B cell (primary cell): ENCODE measurements around the gene KRT37. TPM values are rescaled to one million over a fixed set of nuclear protein-coding genes. Genes with fewer than 3 reads are reported as not detected.
"Not testable (repeated sequence)": the region's sequence is repeated elsewhere in the genome, so short reads cannot be mapped to it uniquely, and the experiment has no call there.

Source experiments
- ATAC-seq: fragments of 200-7000 bp; cut with Tn5 transposase; one replicate; pipeline ENCODE4 v1.10.0; 2021; ENCODE audit warnings: low read depth, mild to moderate bottlenecking, moderate number of reproducible peaks, moderate library complexity
- CTCF ChIA-PET: fragments of 350-600 bp; sonication (Branson Sonifier 250); formaldehyde crosslinking; loops from one replicate; lab custom pipeline; 2021; ENCODE audit warnings: antibody characterized with exemption, inconsistent platforms; lab: Charles Lee
- POLR2A ChIA-PET: fragments of 350-600 bp; sonication (Branson Sonifier 250); formaldehyde crosslinking; loops from one replicate; lab custom pipeline; 2021; ENCODE audit warnings: antibody characterized with exemption; lab: Charles Lee
- DNase-seq: peaks from one replicate; pipeline ENCODE4 v3.0.0; 2013
- H2AFZ ChIP-seq: 2 replicates; pipeline ENCODE4 v1.6.1; 2012; ENCODE audit warnings: mild to moderate bottlenecking, low read depth, low read length; ENCODE audit not compliant: insufficient read depth, poor library complexity, severe bottlenecking
- H3K27ac ChIP-seq, 2 donors: 1 replicate in 1 of 2; 2 replicates in 1 of 2; pipeline ENCODE4 v1.5.1; 2012 to 2013; ENCODE audit warnings: low read length in 2 of 2, mild to moderate bottlenecking in 2 of 2, moderate library complexity in 1 of 2
- H3K27me3 ChIP-seq, 4 experiments: fragments of 200-600 bp in 1 of 4; sonication (generic) in 1 of 4; replicated peaks in 1 of 4; 1 replicate in 2 of 4; 2 replicates in 2 of 4; pipeline versions ENCODE4 v1.6.1 to v1.7.0; 2013 to 2016; ENCODE audit warnings: low read length in 3 of 4, mild to moderate bottlenecking in 2 of 4, mixed read lengths in 1 of 4, moderate library complexity in 1 of 4; ENCODE audit not compliant: insufficient read depth in 4 of 4, control insufficient read depth in 3 of 4; ENCODE audit errors: control extremely low read depth in 1 of 4
- H3K36me3 ChIP-seq, 2 experiments: replicated peaks in 1 of 2; 1 replicate in 1 of 2; 2 replicates in 1 of 2; pipeline versions ENCODE4 v1.6.1 to v1.7.1; 2013; ENCODE audit warnings: low read length in 1 of 2; ENCODE audit not compliant: insufficient read depth in 2 of 2, control insufficient read depth in 1 of 2; ENCODE audit errors: control extremely low read depth in 1 of 2, extremely low read depth in 1 of 2
- H3K4me1 ChIP-seq, 2 donors: fragments of 200-600 bp in 1 of 2; sonication (generic) in 1 of 2; 1 replicate in 1 of 2; 2 replicates in 1 of 2; pipeline versions ENCODE4 v1.5.1 to v1.6.1; 2013 to 2017; ENCODE audit warnings: low read length in 2 of 2; ENCODE audit not compliant: control insufficient read depth in 2 of 2, insufficient read depth in 2 of 2
- H3K4me2 ChIP-seq: replicated peaks from 2 replicates; pipeline ENCODE3; 2012; ENCODE audit warnings: mild to moderate bottlenecking, low read depth, low read length; ENCODE audit not compliant: poor library complexity, severe bottlenecking
- H3K4me3 ChIP-seq, 5 experiments: fragments of 200-600 bp in 1 of 5; sonication (generic) in 1 of 5; 1 replicate in 3 of 5; 2 replicates in 2 of 5; pipeline versions ENCODE4 v1.5.1 to v1.7.0; 2011 to 2016; ENCODE audit warnings: low read length in 4 of 5, mild to moderate bottlenecking in 4 of 5, low read depth in 2 of 5, control low read depth in 1 of 5, moderate library complexity in 1 of 5; ENCODE audit not compliant: insufficient read depth in 1 of 5; ENCODE audit errors: control extremely low read depth in 1 of 5, extremely low read depth in 1 of 5
- H3K79me2 ChIP-seq: fragments of 200-600 bp; sonication (generic); one replicate; pipeline ENCODE4 v1.6.0; 2016; ENCODE audit warnings: low read length; ENCODE audit not compliant: control insufficient read depth, insufficient read depth
- H3K9ac ChIP-seq: fragments of 200-600 bp; sonication (generic); 2 replicates; pipeline ENCODE4 v1.6.1; 2017; ENCODE audit warnings: mild to moderate bottlenecking, low read length, moderate library complexity
- H3K9me3 ChIP-seq, 3 donors: one replicate each; pipeline versions ENCODE4 v1.6.1 to v1.7.1; 2013; ENCODE audit warnings: low read length in 2 of 3; ENCODE audit not compliant: control insufficient read depth in 2 of 3, insufficient read depth in 1 of 3; ENCODE audit errors: control extremely low read depth in 1 of 3
- H4K20me1 ChIP-seq: 2 replicates; pipeline ENCODE4 v1.6.0; 2012; ENCODE audit warnings: mild to moderate bottlenecking, low read length; ENCODE audit not compliant: insufficient read depth, control insufficient read depth, poor library complexity, severe bottlenecking
- H3K27ac Mint-ChIP-seq: one replicate; pipeline ENCODE4 v1.8.0; 2021; ENCODE audit warnings: mixed read lengths
- H3K27me3 Mint-ChIP-seq: one replicate; pipeline ENCODE4 v1.8.0; 2021; ENCODE audit warnings: mixed read lengths
- H3K4me1 Mint-ChIP-seq: one replicate; pipeline ENCODE4 v1.8.0; 2021; ENCODE audit warnings: mixed read lengths
- H3K4me3 Mint-ChIP-seq: one replicate; pipeline ENCODE4 v1.8.0; 2021; ENCODE audit warnings: mixed read lengths
- H3K9me3 Mint-ChIP-seq: one replicate; pipeline ENCODE4 v1.8.0; 2022; ENCODE audit warnings: mixed read lengths; ENCODE audit not compliant: insufficient read depth
- CTCF ChIP-seq: fragments of 200-600 bp; IDR thresholded peaks from one replicate; pipeline ENCODE4 v1.8.0; 2022; ENCODE audit warnings: antibody characterized with exemption, mild to moderate bottlenecking
- EZH2 ChIP-seq: IDR thresholded peaks from 2 replicates; pipeline ENCODE4 v1.6.1; 2012; ENCODE audit warnings: borderline replicate concordance, low read depth, mild to moderate bottlenecking, moderate library complexity, low read length; ENCODE audit not compliant: insufficient read depth, poor library complexity, severe bottlenecking
- WGBS: methylation state at CpG from one replicate; pipeline ENCODE4 v1.1.5; 2013; ENCODE audit warnings: missing lambda C conversion rate; ENCODE audit not compliant: insufficient coverage; 5-methylcytosine and 5-hydroxymethylcytosine counted together
- intact Hi-C: fragments of 100-400 bp; cut with micrococcal nuclease; formaldehyde crosslinking; loops from one replicate; pipeline ENCODE4 v1.10.0; 2022
- polyA plus RNA-seq: library from polyadenylated mRNA; depleted of rRNA; stranded (reverse); fragments of >200 nt; gene quantifications from 2 replicates; pipeline ENCODE4 v1.2.3, GENCODE V29; 2012
- total RNA-seq, 2 donors: library from RNA; stranded (reverse); fragments of 120-200 nt in 1 of 2; gene quantifications; 1 replicate in 1 of 2; 2 replicates in 1 of 2; pipeline versions ENCODE4 v1.2.3 to v1.2.4, GENCODE V29; 2013 to 2022

The KRT37 gene
- total and polyA plus RNA-seq, 2 donors (not counting 1 experiment from before 2014, with no cell fraction given): not detected

- no peaks in the 10 kb centered on the region for H3K9me3 ChIP-seq
- no peak overlapping the region for H3K9ac ChIP-seq
- no peak overlapping the region for H3K27ac ChIP-seq
- H3K4me3 ChIP-seq: no peak overlapping the region
- CTCF ChIA-PET: interaction anchor here (1.0 to 1.7 kb wide), 2 partner anchors 16 to 214 kb away, joined by 3 to 6 read pairs; no protein-coding TSS in a partner anchor
- H3K4me3 Mint-ChIP-seq: no peak overlapping the region
- no peaks in the 10 kb centered on the region for H4K20me1 ChIP-seq
- no peak overlapping the region for H3K27ac Mint-ChIP-seq
- peaks cover 27% of the 10 kb centered on the region for H3K27me3 Mint-ChIP-seq
- peaks cover 0 to 4% (median 2%) of the 10 kb centered on the region in 4 experiments for H3K27me3 ChIP-seq
- H3K4me1 Mint-ChIP-seq: peaks cover 2% of the 10 kb centered on the region
- TF ChIP-seq EZH2: no peak
- TF ChIP-seq CTCF: no peak
- intact Hi-C loops: no loop called here
- no peak for DNase-seq
- ATAC-seq: no peak
- POLR2A ChIA-PET: no interaction called here
- WGBS: 43% methylated on average over 2 of the region's 4 CpGs
- H2AFZ ChIP-seq: no peak overlapping the region
- H3K4me1 ChIP-seq: no peaks in the 10 kb centered on the region
- no peaks in the 10 kb centered on the region for H3K79me2 ChIP-seq
- no peaks in the 10 kb centered on the region for H3K36me3 ChIP-seq
- H3K4me2 ChIP-seq: no peak overlapping the region
- H3K9me3 Mint-ChIP-seq: no peaks in the 10 kb centered on the region
Observed at GRCh38 chr17:41433586-41433985, 9.2 kb upstream of the KRT37 start.

GRCh38 chr17:41430376-41430775 is 6.0 kb upstream of the KRT37 start:
- H3K9ac ChIP-seq, H4K20me1 ChIP-seq, H3K79me2 ChIP-seq, DNase-seq, H3K9me3 Mint-ChIP-seq, H3K4me3 Mint-ChIP-seq, H3K9me3 ChIP-seq, H3K4me1 Mint-ChIP-seq, POLR2A ChIA-PET, intact Hi-C loops, H3K27me3 ChIP-seq, H3K27ac Mint-ChIP-seq, H3K36me3 ChIP-seq, H3K4me3 ChIP-seq, H2AFZ ChIP-seq, ATAC-seq, H3K4me2 ChIP-seq, H3K27ac ChIP-seq, H3K4me1 ChIP-seq: not testable (repeated sequence)
- CTCF ChIA-PET: interaction anchor here (0.7 kb wide), 1 partner anchor 23 kb away, joined by 5 read pairs; no protein-coding TSS in a partner anchor
- peaks cover 23% of the 10 kb centered on the region for H3K27me3 Mint-ChIP-seq
- 91% methylated on average over 9 of the region's 9 CpGs for WGBS
